H7 (cell line): Measurements from ENCODE around the gene NAA40. TPM values are rescaled to one million over a fixed set of nuclear protein-coding genes. Genes with fewer than 3 reads are reported as not detected.

Source experiments
- DNase-seq: peaks from one replicate; pipeline ENCODE4 v3.0.0; 2012
- H3K27me3 ChIP-seq: 2 replicates; pipeline ENCODE4 v1.6.0; 2011; ENCODE audit warnings: mild to moderate bottlenecking, low read length; ENCODE audit not compliant: control insufficient read depth, insufficient read depth
- H3K36me3 ChIP-seq: replicated peaks from 2 replicates; pipeline ENCODE4 v1.5.1; 2011; ENCODE audit warnings: low read length; ENCODE audit not compliant: control insufficient read depth, insufficient read depth
- H3K4me3 ChIP-seq: 2 replicates; pipeline ENCODE4 v1.5.1; 2011; ENCODE audit warnings: low read depth, mild to moderate bottlenecking, control low read depth, low read length, moderate library complexity; ENCODE audit not compliant: insufficient read depth
- total RNA-seq: library from RNA; depleted of rRNA; stranded (reverse); fragments of >200 nt; shearing (Covaris generic); gene quantifications from 2 replicates; pipeline ENCODE4 v1.2.3, GENCODE V29; 2014; rRNA removed

The NAA40 gene
- 13.8 and 15.0 TPM in 2 replicates for total RNA-seq

- peak; percentile 100 for DNase-seq
- Histone ChIP-seq H3K36me3 (peaks cover 1% of the 10 kb centered on the region), H3K27me3 (no peaks in the 10 kb centered on the region; the same call in 1 of the 2 replicates), H3K4me3 (peak within 1 kb of the TSS; percentile 84)
These were observed at the start of gene NAA40 for GRCh38 chr11:63938479-63939396. NAA40 (plus strand) TSS chr11:63939002; CDS start chr11:63939097, 95 bp downstream.

- H3K4me3 ChIP-seq, result no peak overlapping the region
- no peaks in the 10 kb centered on the region for H3K36me3 ChIP-seq
- DNase-seq, result no peak
- H3K27me3 ChIP-seq, result no peaks in the 10 kb centered on the region
These were observed 49.5 kb upstream of the NAA40 start for GRCh38 chr11:63889344-63889743.

DNA sequence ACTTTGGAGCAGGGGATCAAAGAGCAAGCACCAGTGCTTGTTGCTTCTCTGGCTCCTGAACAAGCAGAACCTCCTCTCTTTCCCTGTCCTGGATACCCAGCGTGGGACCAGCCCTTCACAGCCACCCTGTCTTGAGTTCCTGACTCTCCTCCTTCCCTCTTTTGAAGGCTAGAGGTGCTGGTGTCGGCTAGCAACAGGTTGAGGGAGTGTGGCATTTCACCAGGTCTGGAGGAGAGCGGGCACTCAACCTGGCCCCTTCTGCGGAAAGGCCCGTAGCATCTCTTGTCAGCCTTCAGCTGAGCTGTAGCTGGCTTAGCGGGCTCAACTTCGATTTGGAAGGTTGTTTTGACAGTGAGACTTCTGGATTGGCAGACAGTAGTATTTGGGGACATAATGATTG lies 48.4 kb upstream of the NAA40 start:
- no peaks in the 10 kb centered on the region for H3K27me3 ChIP-seq
- H3K36me3 ChIP-seq, result peaks cover 5% of the 10 kb centered on the region
- no peak overlapping the region for H3K4me3 ChIP-seq
- DNase-seq, result no peak

- Histone ChIP-seq H3K4me3 (no peak overlapping the region), H3K27me3 (no peaks in the 10 kb centered on the region), H3K36me3 (peaks cover 14% of the 10 kb centered on the region)
- no peak for DNase-seq
These were observed 46.6 kb upstream of the NAA40 start for GRCh38 chr11:63892228-63892627.

- Histone ChIP-seq H3K4me3 (no peak overlapping the region), H3K36me3 (peaks cover 20% of the 10 kb centered on the region), H3K27me3 (no peaks in the 10 kb centered on the region)
- no peak for DNase-seq
These were observed 45.4 kb upstream of the NAA40 start for GRCh38 chr11:63893355-63893754.

- Histone ChIP-seq H3K4me3 (no peak overlapping the region), H3K27me3 (no peaks in the 10 kb centered on the region), H3K36me3 (peaks cover 44% of the 10 kb centered on the region)
- DNase-seq, result no peak
These were observed 42.7 kb upstream of the NAA40 start for GRCh38 chr11:63896071-63896470.

DNA sequence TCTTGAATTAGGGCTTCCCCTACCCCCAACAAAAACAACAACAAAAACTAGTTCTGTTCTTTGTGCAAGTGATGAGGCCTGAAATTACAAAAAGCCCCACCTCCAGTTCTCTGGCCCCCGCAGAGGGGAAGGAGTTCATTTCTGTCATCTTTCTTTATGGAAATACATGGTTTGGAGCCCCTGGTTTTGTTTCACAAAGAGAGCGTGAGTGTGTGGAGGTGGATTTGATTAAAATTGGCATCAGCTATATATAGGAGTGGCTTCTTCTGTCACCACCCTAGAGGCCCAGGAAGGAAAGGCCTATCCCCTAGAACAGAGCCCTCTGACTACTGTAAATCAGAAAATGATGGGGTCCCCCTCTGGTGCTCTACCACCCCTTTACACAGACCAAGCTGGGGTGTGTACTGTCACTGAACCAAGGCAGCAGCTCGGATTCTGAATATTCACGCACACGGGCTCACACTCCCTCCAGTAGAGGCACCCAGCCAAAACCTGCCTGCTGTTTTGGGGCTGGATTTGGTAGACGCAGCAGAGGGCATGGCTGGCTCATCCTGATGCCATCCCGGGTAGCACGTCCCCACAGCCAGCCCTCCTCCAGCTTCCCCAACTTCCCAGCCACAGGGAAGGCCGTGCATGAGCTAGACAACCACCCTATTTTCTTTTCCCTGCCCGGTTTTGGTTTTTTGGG lies 41.2 kb upstream of the NAA40 start:
- Histone ChIP-seq H3K36me3 (peaks cover 54% of the 10 kb centered on the region), H3K27me3 (no peaks in the 10 kb centered on the region), H3K4me3 (no peak overlapping the region)
- DNase-seq, result no peak

- Histone ChIP-seq H3K36me3 (peaks cover 55% of the 10 kb centered on the region), H3K4me3 (no peak overlapping the region), H3K27me3 (no peaks in the 10 kb centered on the region)
- peak; percentile 72 for DNase-seq
These were observed 37.1 kb upstream of the NAA40 start for GRCh38 chr11:63901660-63902059.

GRCh38 chr11:63903884-63904283 lies 34.9 kb upstream of the NAA40 start:
- no peak overlapping the region for H3K4me3 ChIP-seq
- H3K27me3 ChIP-seq, result no peaks in the 10 kb centered on the region
- DNase-seq, result peak; percentile 48
- H3K36me3 ChIP-seq, result peaks cover 44% of the 10 kb centered on the region

GRCh38 chr11:63904743-63905142 lies 34.1 kb upstream of the NAA40 start:
- no peak for DNase-seq
- H3K27me3 ChIP-seq, result no peaks in the 10 kb centered on the region
- H3K4me3 ChIP-seq, result no peak overlapping the region
- H3K36me3 ChIP-seq, result peaks cover 38% of the 10 kb centered on the region

GRCh38 chr11:63905179-63905578 lies 33.6 kb upstream of the NAA40 start:
- Histone ChIP-seq H3K36me3 (peaks cover 34% of the 10 kb centered on the region), H3K4me3 (no peak overlapping the region)
- peak; percentile 32 for DNase-seq

GRCh38 chr11:63906087-63906486 lies 32.7 kb upstream of the NAA40 start:
- peak; percentile 54 for DNase-seq
- H3K27me3 ChIP-seq, result no peaks in the 10 kb centered on the region
- H3K4me3 ChIP-seq, result no peak overlapping the region
- peaks cover 25% of the 10 kb centered on the region for H3K36me3 ChIP-seq

More at GRCh38 chr11:63905179-63905578, 33.6 kb upstream of the NAA40 start:
- no peaks in the 10 kb centered on the region for H3K27me3 ChIP-seq

DNA sequence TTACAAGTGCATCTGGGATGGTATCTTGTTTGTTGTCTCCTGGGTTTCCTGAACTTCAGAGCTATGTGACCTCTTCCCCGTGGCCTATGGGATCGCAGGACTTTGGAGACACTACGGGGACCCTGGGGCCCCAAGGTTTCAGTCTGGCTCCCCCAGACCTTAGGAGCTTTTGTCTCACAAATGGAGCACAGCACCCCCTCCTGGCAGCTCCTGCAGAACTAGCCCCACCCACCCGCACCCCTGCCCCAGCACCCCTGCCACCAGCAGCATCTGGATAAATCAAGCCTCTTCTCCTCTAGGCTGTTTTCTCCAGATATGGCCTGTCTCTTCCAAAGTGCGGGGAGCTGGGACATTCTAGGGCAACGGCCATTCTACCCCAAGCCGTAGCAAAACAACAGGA lies 32.2 kb upstream of the NAA40 start:
- Histone ChIP-seq H3K4me3 (no peak overlapping the region), H3K27me3 (no peaks in the 10 kb centered on the region), H3K36me3 (peaks cover 27% of the 10 kb centered on the region)
- DNase-seq, result peak; percentile 87

DNA sequence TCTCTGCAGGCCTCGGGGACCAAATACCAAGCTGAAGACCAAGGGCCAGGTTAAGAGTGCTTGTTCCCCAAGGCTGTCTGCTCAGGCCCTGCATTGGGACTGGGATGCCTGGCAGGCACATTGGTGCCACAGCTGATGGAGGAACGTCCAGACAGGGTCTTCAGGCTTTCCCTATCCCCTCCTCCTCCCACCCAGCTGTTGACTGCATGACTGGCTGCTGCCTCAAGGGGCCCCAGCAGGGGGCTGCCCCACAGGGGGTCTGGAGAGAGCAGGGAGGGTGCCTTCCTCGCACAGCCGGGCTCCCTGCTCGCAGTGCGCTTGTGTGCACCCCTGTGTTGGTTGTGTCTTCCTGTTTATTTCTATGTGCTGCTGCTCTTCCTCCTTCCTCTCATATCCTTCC lies 31.7 kb upstream of the NAA40 start:
- peak; percentile 63 for DNase-seq

More for the DNA sequence above, 31.7 kb upstream of the NAA40 start:
- Histone ChIP-seq H3K36me3 (peaks cover 24% of the 10 kb centered on the region), H3K4me3 (no peak overlapping the region), H3K27me3 (no peaks in the 10 kb centered on the region)
